Nephron (organoid): ENCODE data around the gene CDC42SE2.
"Not testable (repeated sequence)": the region's sequence is repeated elsewhere in the genome, so short reads cannot be mapped to it uniquely, and the experiment has no call there.

ENCODE experiments used
- H3K27ac Mint-ChIP-seq, 3 experiments: 2 replicates each; pipeline ENCODE4 v1.8.0; 2020; ENCODE audit warnings: mixed read lengths in 3 of 3, mild to moderate bottlenecking in 2 of 3, moderate library complexity in 1 of 3
- H3K27me3 Mint-ChIP-seq: 2 replicates; pipeline ENCODE4 v1.8.0; 2021; ENCODE audit warnings: low read depth, mild to moderate bottlenecking, moderate library complexity, mixed read lengths
- H3K36me3 Mint-ChIP-seq: 2 replicates; pipeline ENCODE4 v1.8.0; 2020; ENCODE audit warnings: low read depth, mixed read lengths
- H3K4me1 Mint-ChIP-seq: 2 replicates; pipeline ENCODE4 v1.8.0; 2020; ENCODE audit warnings: mixed read lengths
- H3K4me3 Mint-ChIP-seq, 3 experiments: 2 replicates each; pipeline ENCODE4 v1.8.0; 2020; ENCODE audit warnings: mild to moderate bottlenecking in 3 of 3, mixed read lengths in 3 of 3, moderate library complexity in 2 of 3
- H3K9me3 Mint-ChIP-seq: 2 replicates; pipeline ENCODE4 v1.8.0; 2020; ENCODE audit warnings: mixed read lengths
- TF ChIP-seq, protein P1 (sequence below), 3 experiments: fragments of 200-600 bp; sonication (generic); IDR thresholded peaks; one replicate each; pipeline ENCODE4 v1.5.0; 2021; ENCODE audit warnings: antibody characterized with exemption in 3 of 3; ENCODE audit not compliant: unreplicated experiment in 3 of 3

Gene CDC42SE2

DNA sequence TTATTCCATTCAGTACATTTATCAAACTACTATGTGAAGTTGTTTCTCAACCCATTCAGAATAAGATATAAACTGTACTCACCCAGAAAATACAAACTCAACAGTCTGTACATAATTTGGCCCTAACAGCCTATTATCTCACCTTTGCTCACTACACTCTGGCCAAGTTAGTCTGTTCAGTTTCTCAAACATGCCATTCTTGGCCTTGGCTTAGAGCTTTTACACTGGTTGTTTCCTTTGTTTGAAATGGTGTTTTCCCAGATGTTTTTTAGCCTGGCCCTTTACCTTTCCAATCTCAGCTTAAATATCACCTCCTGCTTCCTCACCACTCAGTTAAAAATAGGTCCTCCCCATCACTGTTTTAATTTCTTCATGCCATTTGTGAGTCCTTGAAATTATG, 13.6 kb downstream of the CDC42SE2 start:
- no peak overlapping the region for H3K27ac Mint-ChIP-seq
- no peaks in the 10 kb centered on the region for H3K27me3 Mint-ChIP-seq
- no peak overlapping the region for H3K4me3 Mint-ChIP-seq
- no peaks in the 10 kb centered on the region for H3K9me3 Mint-ChIP-seq
- TF ChIP-seq, protein P1, sequence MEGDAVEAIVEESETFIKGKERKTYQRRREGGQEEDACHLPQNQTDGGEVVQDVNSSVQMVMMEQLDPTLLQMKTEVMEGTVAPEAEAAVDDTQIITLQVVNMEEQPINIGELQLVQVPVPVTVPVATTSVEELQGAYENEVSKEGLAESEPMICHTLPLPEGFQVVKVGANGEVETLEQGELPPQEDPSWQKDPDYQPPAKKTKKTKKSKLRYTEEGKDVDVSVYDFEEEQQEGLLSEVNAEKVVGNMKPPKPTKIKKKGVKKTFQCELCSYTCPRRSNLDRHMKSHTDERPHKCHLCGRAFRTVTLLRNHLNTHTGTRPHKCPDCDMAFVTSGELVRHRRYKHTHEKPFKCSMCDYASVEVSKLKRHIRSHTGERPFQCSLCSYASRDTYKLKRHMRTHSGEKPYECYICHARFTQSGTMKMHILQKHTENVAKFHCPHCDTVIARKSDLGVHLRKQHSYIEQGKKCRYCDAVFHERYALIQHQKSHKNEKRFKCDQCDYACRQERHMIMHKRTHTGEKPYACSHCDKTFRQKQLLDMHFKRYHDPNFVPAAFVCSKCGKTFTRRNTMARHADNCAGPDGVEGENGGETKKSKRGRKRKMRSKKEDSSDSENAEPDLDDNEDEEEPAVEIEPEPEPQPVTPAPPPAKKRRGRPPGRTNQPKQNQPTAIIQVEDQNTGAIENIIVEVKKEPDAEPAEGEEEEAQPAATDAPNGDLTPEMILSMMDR (IDR thresholded peaks at IDR 0.05; ENCODE audit: unreplicated experiment in 3 of 3), result no peak
- peaks cover 10% of the 10 kb centered on the region for H3K4me1 Mint-ChIP-seq
- H3K36me3 Mint-ChIP-seq, result peaks cover 8% of the 10 kb centered on the region

DNA sequence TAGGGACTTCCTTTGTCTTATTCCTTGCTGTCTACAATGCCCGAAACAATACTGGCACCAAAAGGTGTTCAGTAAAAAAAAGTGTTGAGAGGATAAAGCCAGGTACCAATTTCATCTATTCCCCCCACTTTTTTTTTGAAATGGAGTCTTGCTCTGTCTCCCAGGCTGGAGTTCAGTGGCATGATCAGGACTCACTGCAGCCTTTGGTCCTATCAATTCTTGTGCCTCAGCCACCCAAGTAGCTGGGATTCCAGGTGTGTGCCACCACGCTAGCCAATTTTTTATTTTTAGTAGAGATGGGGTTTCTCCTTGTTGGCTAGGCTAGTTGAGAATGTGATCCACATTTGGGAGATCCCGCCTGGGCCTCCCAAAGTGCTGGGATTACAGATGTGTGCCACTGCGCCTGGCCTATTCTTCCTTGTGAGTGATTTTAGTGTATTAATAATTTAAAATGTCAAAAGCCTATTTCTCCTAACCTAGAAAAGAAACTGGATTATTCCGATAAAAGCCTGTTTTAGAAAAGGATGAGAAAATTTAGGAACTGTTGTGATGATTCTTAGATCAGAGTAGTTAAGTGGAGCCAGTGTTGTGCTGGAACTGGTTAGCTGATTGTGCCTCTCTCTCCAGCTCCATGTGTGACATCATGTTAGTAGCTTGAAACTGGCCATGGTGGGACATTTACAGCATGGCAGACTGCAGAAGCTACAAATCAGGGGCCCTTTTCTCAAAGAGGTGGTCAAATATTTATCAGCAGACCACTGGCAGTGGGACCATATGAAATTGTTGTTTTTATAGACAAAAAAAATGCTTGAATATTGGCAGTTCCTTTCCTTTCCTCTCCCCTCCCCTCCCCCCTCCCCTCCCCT, 14.3 kb downstream of the CDC42SE2 start:
- Mint-ChIP-seq H3K36me3 (peaks cover 9% of the 10 kb centered on the region), H3K4me3 (no peak overlapping the region), H3K9me3 (no peaks in the 10 kb centered on the region), H3K27ac (no peak overlapping the region), H3K27me3 (no peaks in the 10 kb centered on the region), H3K4me1 (peaks cover 10% of the 10 kb centered on the region)
- TF ChIP-seq, protein P1 (IDR thresholded peaks at IDR 0.05; ENCODE audit: unreplicated experiment in 3 of 3), result no peak

DNA sequence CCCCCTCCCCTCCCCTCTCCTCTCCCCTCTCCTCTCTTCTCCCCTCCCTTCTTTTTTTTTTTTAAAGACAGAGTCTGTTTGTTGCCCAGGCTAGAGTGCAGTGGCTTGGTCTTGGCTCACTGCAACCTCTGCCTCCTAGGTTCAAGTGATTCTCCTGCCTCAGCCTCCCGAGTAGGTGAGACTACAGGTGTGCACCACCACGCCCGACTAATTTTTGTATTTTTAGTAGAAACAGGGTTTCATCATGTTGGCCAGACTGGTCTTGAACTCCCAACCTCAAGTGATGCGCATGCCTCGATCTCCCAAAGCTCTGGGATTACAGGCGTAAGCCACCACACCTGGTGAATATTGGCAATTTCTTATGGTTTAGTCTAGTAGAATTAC, 14.9 kb downstream of the CDC42SE2 start:
- H3K36me3 Mint-ChIP-seq, result peaks cover 12% of the 10 kb centered on the region
- not testable (repeated sequence) for H3K9me3 Mint-ChIP-seq, H3K4me1 Mint-ChIP-seq, H3K27ac Mint-ChIP-seq, H3K27me3 Mint-ChIP-seq, H3K4me3 Mint-ChIP-seq

DNA sequence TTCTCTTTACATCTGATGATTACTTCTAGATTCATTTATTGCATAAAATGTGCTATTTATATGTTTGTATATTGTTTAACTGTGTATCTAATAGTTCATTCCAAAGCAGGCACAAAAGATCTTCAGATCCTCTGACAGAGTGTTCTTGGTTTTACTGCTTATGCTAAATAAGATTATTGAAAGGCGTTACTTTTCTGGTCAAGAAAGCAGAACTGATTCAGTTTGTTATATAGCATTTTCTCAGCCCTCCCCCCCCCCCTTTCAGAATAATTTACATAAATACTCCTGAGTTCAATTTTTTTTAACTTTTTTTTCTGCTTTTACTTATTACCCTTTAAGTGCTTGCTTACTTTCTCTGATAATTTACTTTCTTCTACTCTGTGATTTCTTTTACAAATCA, 15.4 kb downstream of the CDC42SE2 start:
- Mint-ChIP-seq H3K36me3 (peaks cover 10% of the 10 kb centered on the region), H3K27ac (peak overlapping the region in 1 of 3 experiments; percentile 12), H3K9me3 (no peaks in the 10 kb centered on the region), H3K4me1 (peaks cover 10% of the 10 kb centered on the region), H3K27me3 (no peaks in the 10 kb centered on the region), H3K4me3 (no peak overlapping the region)
- TF ChIP-seq, protein P1 (IDR thresholded peaks at IDR 0.05; ENCODE audit: unreplicated experiment in 3 of 3), result no peak

DNA sequence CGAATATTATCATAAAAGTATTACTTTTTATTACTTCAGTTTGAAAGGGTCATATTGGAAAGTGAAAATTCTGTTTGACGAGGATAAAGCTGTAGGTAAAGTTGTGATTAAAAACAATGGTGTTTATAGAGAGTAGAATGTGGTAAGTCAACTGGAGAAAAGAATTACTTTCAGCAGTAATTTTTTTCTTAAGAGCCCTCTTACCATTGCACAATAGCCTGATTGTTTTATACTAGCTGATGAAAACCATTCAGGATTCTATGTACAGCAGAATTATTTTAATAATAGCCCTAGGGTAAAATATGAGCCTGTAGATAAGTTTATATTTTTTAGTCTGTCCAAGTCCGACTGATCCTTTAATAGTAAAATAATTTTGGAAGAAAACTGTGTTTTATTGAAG, 16.6 kb downstream of the CDC42SE2 start:
- H3K9me3 Mint-ChIP-seq, result no peaks in the 10 kb centered on the region
- H3K4me3 Mint-ChIP-seq, result no peak overlapping the region
- TF ChIP-seq, protein P1 (IDR thresholded peaks at IDR 0.05; ENCODE audit: unreplicated experiment in 3 of 3), result no peak
- H3K27ac Mint-ChIP-seq, result peak overlapping the region in 1 of 3 experiments; percentile 78
- no peaks in the 10 kb centered on the region for H3K27me3 Mint-ChIP-seq
- peaks cover 10% of the 10 kb centered on the region for H3K4me1 Mint-ChIP-seq
- peaks cover 4% of the 10 kb centered on the region for H3K36me3 Mint-ChIP-seq

DNA sequence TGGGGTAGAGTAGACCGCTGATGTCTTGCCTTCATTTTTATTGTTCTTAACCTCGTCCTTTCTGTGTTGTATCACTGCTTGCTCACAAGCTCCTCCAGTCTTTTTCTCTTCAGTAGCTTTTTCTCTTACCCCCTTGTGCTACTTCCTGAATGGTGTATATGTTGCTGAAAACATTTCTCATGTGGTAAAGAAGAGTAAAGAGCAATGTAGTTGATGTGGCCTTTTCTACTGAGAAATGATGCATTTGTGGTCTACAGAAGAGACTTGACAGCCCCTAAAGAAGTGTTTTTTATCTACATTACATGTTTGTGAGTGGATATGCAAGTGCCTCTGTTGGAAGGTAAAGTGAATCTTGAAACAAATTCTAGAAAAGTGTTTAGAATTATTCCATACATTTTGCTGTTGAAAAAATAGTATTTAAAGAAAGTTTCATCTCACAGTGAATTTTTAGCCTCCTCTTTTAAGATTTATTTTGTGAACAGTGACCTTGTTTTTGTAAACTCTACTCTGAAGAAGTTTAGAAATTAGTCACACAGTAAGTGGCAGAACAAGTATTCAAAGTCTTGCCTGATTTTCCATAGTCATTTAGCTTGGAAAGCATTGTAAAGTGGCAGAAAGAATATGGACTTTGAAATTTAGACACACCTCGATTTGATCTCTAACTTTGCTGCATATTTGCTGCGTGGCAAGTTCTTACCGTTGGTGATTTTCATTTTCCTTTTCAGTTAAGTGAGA, 17.4 kb downstream of the CDC42SE2 start:
- Mint-ChIP-seq H3K9me3 (no peaks in the 10 kb centered on the region), H3K27ac (peak overlapping the region in 2 of 3 experiments; percentile 17 to 78), H3K4me3 (no peak overlapping the region), H3K4me1 (peaks cover 10% of the 10 kb centered on the region), H3K27me3 (no peaks in the 10 kb centered on the region), H3K36me3 (peaks cover 4% of the 10 kb centered on the region)
- TF ChIP-seq, protein P1 (IDR thresholded peaks at IDR 0.05; ENCODE audit: unreplicated experiment in 3 of 3), result no peak
